Body of pancreas (tissue), 4 donors: Measurements from ENCODE around the gene ASXL3. TPM values are rescaled to one million over a fixed set of nuclear protein-coding genes. Genes with fewer than 3 reads are reported as not detected.

Experiments used
- ATAC-seq: fragments of 150-250 bp; one replicate; pipeline ENCODE4 v1.9.1; 2016
- DNase-seq, 4 donors: peaks; one replicate each; pipeline ENCODE4 v3.0.0-alpha.2; 2019
- H3K27ac ChIP-seq, 4 donors: fragments of 200-600 bp; sonication (generic); 1 replicate in 3 of 4; 2 replicates in 1 of 4; pipeline versions ENCODE4 v1.5.1 to v1.6.1; 2016 to 2019; ENCODE audit warnings: mild to moderate bottlenecking in 1 of 4, mixed read lengths in 1 of 4, moderate library complexity in 1 of 4
- H3K27me3 ChIP-seq, 2 donors: fragments of 200-600 bp; sonication (generic); one replicate each; pipeline ENCODE4 v1.6.0; 2016; ENCODE audit warnings: mild to moderate bottlenecking in 1 of 2
- H3K36me3 ChIP-seq, 2 donors: fragments of 200-600 bp; sonication (generic); replicated peaks in 1 of 2; 2 replicates each; pipeline ENCODE4 v1.5.1; 2016; ENCODE audit warnings: low read depth in 2 of 2; ENCODE audit not compliant: insufficient read depth in 1 of 2
- H3K4me1 ChIP-seq: fragments of 200-600 bp; sonication (generic); one replicate; pipeline ENCODE4 v1.6.0; 2016
- H3K4me3 ChIP-seq, 2 donors: fragments of 200-600 bp; sonication (generic); 1 replicate in 1 of 2; 2 replicates in 1 of 2; pipeline ENCODE4 v1.5.1; 2016 to 2019
- H3K9me3 ChIP-seq, 3 donors: fragments of 200-600 bp; sonication (generic); 1 replicate in 2 of 3; 2 replicates in 1 of 3; pipeline ENCODE4 v1.5.1; 2016
- POLR2A ChIP-seq, 3 donors: fragments of 450-650 bp; IDR thresholded peaks; one replicate each; pipeline ENCODE4 v1.6.1; 2016; ENCODE audit warnings: antibody characterized with exemption in 3 of 3, mild to moderate bottlenecking in 2 of 3
- WGBS, 2 donors: methylation state at CpG; one replicate each; pipeline ENCODE4 v1.1.5; 2017; 5-methylcytosine and 5-hydroxymethylcytosine counted together
- intact Hi-C: fragments of 100-400 bp; cut with DNase I; formaldehyde crosslinking; loops from one replicate; pipeline ENCODE4 v1.15.1; 2023
- total RNA-seq, 2 donors: library from RNA; depleted of rRNA; stranded (reverse); fragments of >200 nt; gene quantifications; one replicate each; pipeline ENCODE4 v1.1.0, GENCODE V29; 2016
- TF ChIP-seq, protein P1 (sequence below), 7 experiments: fragments of 450-650 bp in 4 of 7; fragments of 200-600 bp in 3 of 7; sonication (generic) in 3 of 7; IDR thresholded peaks; one replicate each; pipeline ENCODE4 v1.5.1; 2016 to 2019; ENCODE audit warnings: antibody characterized with exemption in 7 of 7

ASXL3 gene
- total RNA-seq, 2 donors from 2014 or later, result 1.3 to 3.6 TPM

DNA sequence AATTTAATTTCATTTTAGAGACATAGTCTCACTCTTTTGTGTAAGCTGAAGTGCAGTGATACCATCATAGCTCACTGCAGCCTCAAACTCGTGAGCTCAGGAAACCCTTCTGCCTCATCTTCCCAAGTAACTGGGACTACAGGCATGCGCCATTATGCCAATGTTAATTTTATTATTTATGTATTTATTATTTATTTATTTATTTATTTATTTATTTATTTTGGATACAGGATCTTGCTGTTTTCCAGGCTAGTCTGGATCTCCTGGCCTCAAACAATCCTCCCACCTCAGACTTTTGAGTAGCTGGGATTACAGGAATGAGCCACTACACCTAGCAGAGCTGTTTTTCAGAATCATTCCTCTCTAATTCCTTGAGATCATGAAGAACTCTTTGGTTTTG, 99.9 kb downstream of the ASXL3 start:
- no peaks in the 10 kb centered on the region for H3K27me3 ChIP-seq
- no peak overlapping the region for H3K4me3 ChIP-seq
- no peaks in the 10 kb centered on the region for H3K36me3 ChIP-seq
- intact Hi-C loops, result no loop called here
- ATAC-seq (no peak), DNase-seq (no peak)
- H3K9me3 ChIP-seq, result no peaks in the 10 kb centered on the region
- WGBS, 2 donors, result 85 to 90% methylated on average over 2 of the region's 2 CpGs
- no peaks in the 10 kb centered on the region for H3K4me1 ChIP-seq
- H3K27ac ChIP-seq, result no peak overlapping the region
- no peak for TF ChIP-seq POLR2A (IDR thresholded peaks at IDR 0.05)
- TF ChIP-seq, protein P1, sequence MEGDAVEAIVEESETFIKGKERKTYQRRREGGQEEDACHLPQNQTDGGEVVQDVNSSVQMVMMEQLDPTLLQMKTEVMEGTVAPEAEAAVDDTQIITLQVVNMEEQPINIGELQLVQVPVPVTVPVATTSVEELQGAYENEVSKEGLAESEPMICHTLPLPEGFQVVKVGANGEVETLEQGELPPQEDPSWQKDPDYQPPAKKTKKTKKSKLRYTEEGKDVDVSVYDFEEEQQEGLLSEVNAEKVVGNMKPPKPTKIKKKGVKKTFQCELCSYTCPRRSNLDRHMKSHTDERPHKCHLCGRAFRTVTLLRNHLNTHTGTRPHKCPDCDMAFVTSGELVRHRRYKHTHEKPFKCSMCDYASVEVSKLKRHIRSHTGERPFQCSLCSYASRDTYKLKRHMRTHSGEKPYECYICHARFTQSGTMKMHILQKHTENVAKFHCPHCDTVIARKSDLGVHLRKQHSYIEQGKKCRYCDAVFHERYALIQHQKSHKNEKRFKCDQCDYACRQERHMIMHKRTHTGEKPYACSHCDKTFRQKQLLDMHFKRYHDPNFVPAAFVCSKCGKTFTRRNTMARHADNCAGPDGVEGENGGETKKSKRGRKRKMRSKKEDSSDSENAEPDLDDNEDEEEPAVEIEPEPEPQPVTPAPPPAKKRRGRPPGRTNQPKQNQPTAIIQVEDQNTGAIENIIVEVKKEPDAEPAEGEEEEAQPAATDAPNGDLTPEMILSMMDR (IDR thresholded peaks at IDR 0.05), result no peak

GRCh38 chr18:33682436-33682835, 104.4 kb downstream of the ASXL3 start:
- DNase-seq, result no peak
- TF ChIP-seq, protein P1 (IDR thresholded peaks at IDR 0.05), result no peak
- TF ChIP-seq POLR2A (IDR thresholded peaks at IDR 0.05), result no peak
- H3K36me3 ChIP-seq, result no peaks in the 10 kb centered on the region
- H3K4me3 ChIP-seq, result no peak overlapping the region
- no peaks in the 10 kb centered on the region for H3K9me3 ChIP-seq
- no peaks in the 10 kb centered on the region for H3K27me3 ChIP-seq
- intact Hi-C loops, result no loop called here
- 79 to 91% methylated on average over 6 of the region's 6 CpGs for WGBS, 2 donors
- no peak for ATAC-seq
- H3K27ac ChIP-seq, result no peak overlapping the region
- H3K4me1 ChIP-seq, result no peaks in the 10 kb centered on the region

DNA sequence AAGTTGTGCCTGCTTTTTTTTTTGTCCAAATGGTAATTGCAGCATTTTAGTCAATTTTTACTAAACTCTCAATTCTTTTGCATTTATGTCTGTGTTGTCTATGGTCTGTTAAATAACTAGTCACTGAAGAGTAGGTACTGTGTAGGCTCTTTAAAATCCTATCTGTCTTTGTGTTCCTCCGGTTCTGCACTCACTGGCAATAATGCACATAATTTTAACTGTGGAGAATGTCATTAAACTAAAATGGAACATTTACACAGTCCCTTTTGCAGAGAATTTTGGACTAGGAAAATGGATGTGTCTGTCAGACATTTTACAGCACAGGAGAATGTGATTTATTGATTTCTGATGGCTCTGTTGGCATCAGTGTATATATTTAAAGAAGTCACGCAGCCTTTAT, 116.6 kb downstream of the ASXL3 start:
- Histone ChIP-seq H3K36me3 (no peaks in the 10 kb centered on the region), H3K4me3 (no peak overlapping the region), H3K27me3 (no peaks in the 10 kb centered on the region), H3K9me3 (no peaks in the 10 kb centered on the region), H3K4me1 (no peaks in the 10 kb centered on the region), H3K27ac (no peak overlapping the region)
- WGBS, 2 donors, result 71 to 89% methylated on average over 2 of the region's 2 CpGs
- DNase-seq (no peak), ATAC-seq (no peak)
- intact Hi-C loops, result no loop called here
- TF ChIP-seq, protein P1 (IDR thresholded peaks at IDR 0.05), result no peak
- no peak for TF ChIP-seq POLR2A (IDR thresholded peaks at IDR 0.05)

- DNase-seq, result no peak
- 66 to 71% methylated on average over 3 of the region's 3 CpGs for WGBS, 2 donors
- Histone ChIP-seq H3K27ac (no peak overlapping the region), H3K27me3 (no peaks in the 10 kb centered on the region), H3K9me3 (no peaks in the 10 kb centered on the region), H3K4me1 (no peaks in the 10 kb centered on the region), H3K36me3 (no peaks in the 10 kb centered on the region), H3K4me3 (no peak overlapping the region)
- ATAC-seq, result no peak
- TF ChIP-seq, protein P1 (IDR thresholded peaks at IDR 0.05), result no peak
- no peak for TF ChIP-seq POLR2A (IDR thresholded peaks at IDR 0.05)
- intact Hi-C loops, result no loop called here
These were observed 118.5 kb downstream of the ASXL3 start for GRCh38 chr18:33696332-33697162.

GRCh38 chr18:33697498-33697897, 119.5 kb downstream of the ASXL3 start:
- ATAC-seq (no peak), DNase-seq (no peak)
- H3K27me3 ChIP-seq, result no peaks in the 10 kb centered on the region
- no peak overlapping the region for H3K27ac ChIP-seq
- TF ChIP-seq, protein P1 (IDR thresholded peaks at IDR 0.05), result no peak
- no peak for TF ChIP-seq POLR2A (IDR thresholded peaks at IDR 0.05)
- H3K4me3 ChIP-seq, result no peak overlapping the region
- H3K9me3 ChIP-seq, result no peaks in the 10 kb centered on the region
- H3K4me1 ChIP-seq, result no peaks in the 10 kb centered on the region
- intact Hi-C loops, result no loop called here
- WGBS, 2 donors, result 41 to 50% methylated on average over 2 of the region's 2 CpGs
- H3K36me3 ChIP-seq, result no peaks in the 10 kb centered on the region
